HepG2 (cell line): ENCODE measurements around the gene UQCRHL. TPM values are rescaled to one million over a fixed set of nuclear protein-coding genes. Genes with fewer than 3 reads are reported as not detected.

Source experiments
- ATF1 ChIP-seq: IDR thresholded peaks from 2 replicates; pipeline ENCODE4 v1.6.1; 2016; ENCODE audit warnings: mild to moderate bottlenecking, control low read depth
- ATRX ChIP-seq: sonication (generic); formaldehyde crosslinking; IDR thresholded peaks from 2 replicates; pipeline ENCODE4 v1.4.0; 2020; ENCODE audit warnings: missing genetic modification reagents, borderline replicate concordance
- DMAP1 ChIP-seq: IDR thresholded peaks from 2 replicates; pipeline ENCODE4 v1.6.1; 2016
- GPN1 ChIP-seq: sonication (generic); formaldehyde crosslinking; IDR thresholded peaks from 2 replicates; pipeline ENCODE4 v1.5.1; 2020; ENCODE audit warnings: missing genetic modification reagents, borderline replicate concordance
- HOXD1 ChIP-seq: sonication (generic); formaldehyde crosslinking; IDR thresholded peaks from 2 replicates; pipeline ENCODE4 v1.5.0; 2020; ENCODE audit warnings: missing genetic modification reagents
- PAXIP1 ChIP-seq: sonication (generic); formaldehyde crosslinking; conservative IDR thresholded peaks from 2 replicates; pipeline ENCODE4 v1.4.0; 2020; ENCODE audit warnings: mild to moderate bottlenecking, missing genetic modification reagents, moderate library complexity
- PHF5A ChIP-seq: IDR thresholded peaks from one replicate; pipeline ENCODE4 v1.6.1; 2018; ENCODE audit warnings: low read depth, missing genetic modification reagents; ENCODE audit not compliant: unreplicated experiment
- RAD21 ChIP-seq: fragments of 450-650 bp; formaldehyde crosslinking; IDR thresholded peaks from 2 replicates; pipeline ENCODE4 v1.5.0; 2020; ENCODE audit warnings: mild to moderate bottlenecking
- RBFOX2 ChIP-seq: fragments of 200-400 bp; formaldehyde crosslinking; IDR thresholded peaks from 2 replicates; pipeline ENCODE4 v1.6.1; 2017; ENCODE audit warnings: low read depth, mild to moderate bottlenecking, low read length
- RNF219 ChIP-seq: sonication (generic); formaldehyde crosslinking; IDR thresholded peaks from 2 replicates; pipeline ENCODE4 v1.5.0; 2020; ENCODE audit warnings: mild to moderate bottlenecking, missing genetic modification reagents
- RORA ChIP-seq: sonication (generic); formaldehyde crosslinking; IDR thresholded peaks from 2 replicates; pipeline ENCODE4 v1.5.0; 2020; ENCODE audit warnings: mild to moderate bottlenecking, missing genetic modification reagents, moderate library complexity
- SRSF4 ChIP-seq: fragments of 200-400 bp; formaldehyde crosslinking; IDR thresholded peaks from one replicate; pipeline ENCODE4 v1.6.1; 2018; ENCODE audit warnings: mild to moderate bottlenecking, low read depth, low read length, moderate library complexity; ENCODE audit not compliant: poor library complexity, severe bottlenecking
- TERF1 ChIP-seq: sonication (generic); formaldehyde crosslinking; IDR thresholded peaks from 2 replicates; pipeline ENCODE4 v1.8.0; 2022; ENCODE audit warnings: mild to moderate bottlenecking, missing genetic modification reagents, moderate library complexity
- ZBTB39 ChIP-seq: sonication (generic); formaldehyde crosslinking; IDR thresholded peaks from 2 replicates; pipeline ENCODE4 v1.5.0; 2020; ENCODE audit warnings: missing genetic modification reagents
- ZNF101 ChIP-seq: sonication (generic); formaldehyde crosslinking; IDR thresholded peaks from 2 replicates; pipeline ENCODE4 v1.4.0; 2020; ENCODE audit warnings: mild to moderate bottlenecking, low read depth, missing genetic modification reagents, borderline replicate concordance
- ZNF501 ChIP-seq: sonication (generic); formaldehyde crosslinking; IDR thresholded peaks from 2 replicates; pipeline ENCODE4 v1.5.1; 2020; ENCODE audit warnings: mild to moderate bottlenecking, moderate library complexity, missing genetic modification reagents
- ZNF513 ChIP-seq: sonication (generic); formaldehyde crosslinking; conservative IDR thresholded peaks from 2 replicates; pipeline ENCODE4 v1.5.0; 2020; ENCODE audit warnings: missing genetic modification reagents
- ZNF589 ChIP-seq: sonication (generic); formaldehyde crosslinking; conservative IDR thresholded peaks from 2 replicates; pipeline ENCODE4 v1.8.0; 2022; ENCODE audit warnings: mild to moderate bottlenecking, moderate library complexity, missing genetic modification reagents
- ZNF616 ChIP-seq: sonication (generic); formaldehyde crosslinking; IDR thresholded peaks from 2 replicates; pipeline ENCODE4 v1.5.0; 2020; ENCODE audit warnings: low read depth, mild to moderate bottlenecking, missing genetic modification reagents
- ZZZ3 ChIP-seq: sonication (generic); formaldehyde crosslinking; IDR thresholded peaks from 2 replicates; pipeline ENCODE4 v1.4.0; 2020; ENCODE audit warnings: missing genetic modification reagents, mild to moderate bottlenecking, borderline replicate concordance
- polyA plus RNA-seq, 8 experiments: library from polyadenylated mRNA; depleted of rRNA in 3 of 8; stranded (reverse) in 7 of 8; unstranded in 1 of 8; fragments of >200 nt; fragmentation: Illumina TruSeq in 4 of 8; extraction: Trizol in 4 of 8; gene quantifications; 2 replicates each; pipeline versions ENCODE4 v1.2.1 to v1.2.3, GENCODE V29; 2011 to 2016; ENCODE audit warnings: low read depth in 4 of 8, missing spikeins in 1 of 8, mixed read lengths in 1 of 8; ENCODE audit not compliant: insufficient read depth in 1 of 8
- total RNA-seq, 5 experiments: library from RNA; depleted of rRNA; stranded (reverse); fragments of >200 nt; fragmentation: Illumina TruSeq; extraction: Trizol; gene quantifications; 2 replicates each; pipeline ENCODE4 v1.2.3, GENCODE V29; 2016; ENCODE audit warnings: low read depth in 1 of 5

Gene UQCRHL
- total and polyA plus RNA-seq, 2 of the 13 experiments (the other 11 are each of a cell fraction or from before 2014, with no cell fraction given), result 1.8 to 2.3 TPM

- no peak for TF ChIP-seq PAXIP1
- TF ChIP-seq ZZZ3, result no peak
- TF ChIP-seq ATF1 (CRISPR knock-in tag), result no peak
- TF ChIP-seq ZNF501 (CRISPR knock-in tag), result 0 out of 2 replicates have a peak, but pooled peaks have one; percentile 8
- TF ChIP-seq SRSF4, result no peak
- no peak for TF ChIP-seq RAD21 (CRISPR knock-in tag)
- no peak for TF ChIP-seq ZBTB39 (CRISPR knock-in tag)
- no peak; the same call in 1 of the 2 replicates for TF ChIP-seq ZNF616 (CRISPR knock-in tag)
- no peak for TF ChIP-seq ATRX (CRISPR knock-in tag)
- no peak for TF ChIP-seq ZNF513 (CRISPR knock-in tag)
- TF ChIP-seq PHF5A (CRISPR knock-in tag), result no peak
- no peak for TF ChIP-seq ZNF589 (CRISPR knock-in tag)
- TF ChIP-seq HOXD1, result 0 out of 2 replicates have a peak, but pooled peaks have one; percentile 15
- no peak for TF ChIP-seq ZNF101 (CRISPR knock-in tag)
- TF ChIP-seq RORA (CRISPR knock-in tag), result no peak
- TF ChIP-seq RBFOX2, result peak; percentile 81
- TF ChIP-seq GPN1, result no peak
- no peak for TF ChIP-seq DMAP1 (CRISPR knock-in tag)
- TF ChIP-seq RNF219 (CRISPR knock-in tag), result peak; percentile 90; the same call in 1 of the 2 replicates
- no peak for TF ChIP-seq TERF1 (CRISPR knock-in tag)
Measured at GRCh38 chr1:15835205-15835740, 27.8 kb upstream of the UQCRHL start (continued).
